Smooth muscle cell of bladder (primary cell): Measurements from ENCODE around the gene IFI16. TPM values are rescaled to one million over a fixed set of nuclear protein-coding genes. Genes with fewer than 3 reads are reported as not detected.

Experiments used
- total RNA-seq: library from RNA; depleted of rRNA; stranded (reverse); fragments of >200 nt; gene quantifications from 2 replicates; pipeline ENCODE4 v1.2.3, GENCODE V29; 2014

Gene IFI16
- 55.8 and 71.6 TPM in 2 replicates for total RNA-seq

GRCh38 chr1:159009704-159010361 is at the start of gene IFI16:
Gene IFI16 (plus strand): TSS chr1:159009907. CDS start chr1:159014681, 4,774 bp downstream.

GRCh38 chr1:159076438-159077119 is 66.9 kb downstream of the IFI16 start, which contains the start of gene AIM2:
Gene AIM2 (minus strand): TSS chr1:159076766. CDS start chr1:159073499, 3,267 bp downstream.

Other genes starting within 250 kb of the IFI16 start
- not detected in 2 replicates for gene OR6N1, start 237.7 kb upstream of the IFI16 start, total RNA-seq
- gene OR6N2, start 228.7 kb upstream of the IFI16 start, total RNA-seq = not detected in 2 replicates
- not detected in 2 replicates for gene MNDA, start 178.6 kb upstream of the IFI16 start, total RNA-seq
- gene PYHIN1, start 78.4 kb upstream of the IFI16 start, total RNA-seq = not detected in 2 replicates
- gene AIM2, start 66.9 kb downstream of the IFI16 start, total RNA-seq = not detected in 2 replicates
- under 0.01 and 0.09 TPM in 2 replicates for gene CADM3, start 161.7 kb downstream of the IFI16 start, total RNA-seq
- not detected in 2 replicates for gene ACKR1, start 195.0 kb downstream of the IFI16 start, total RNA-seq